Endometrium (tissue), 2 donors: ENCODE measurements around the gene C12orf43.

ENCODE experiments used
- FAIRE-seq: peaks from 2 replicates; lab custom pipeline; 2012; peaks lifted over from hg19 to GRCh38; lab: Jason Lieb, UNC
- donor health status: control.
- donor health status: control.

The C12orf43 gene

GRCh38 chr12:121030576-121031212 is 14.4 kb upstream of the C12orf43 start:
- no peak for FAIRE-seq

GRCh38 chr12:121026274-121027045 is 10.2 kb upstream of the C12orf43 start:
- no peak for FAIRE-seq

DNA sequence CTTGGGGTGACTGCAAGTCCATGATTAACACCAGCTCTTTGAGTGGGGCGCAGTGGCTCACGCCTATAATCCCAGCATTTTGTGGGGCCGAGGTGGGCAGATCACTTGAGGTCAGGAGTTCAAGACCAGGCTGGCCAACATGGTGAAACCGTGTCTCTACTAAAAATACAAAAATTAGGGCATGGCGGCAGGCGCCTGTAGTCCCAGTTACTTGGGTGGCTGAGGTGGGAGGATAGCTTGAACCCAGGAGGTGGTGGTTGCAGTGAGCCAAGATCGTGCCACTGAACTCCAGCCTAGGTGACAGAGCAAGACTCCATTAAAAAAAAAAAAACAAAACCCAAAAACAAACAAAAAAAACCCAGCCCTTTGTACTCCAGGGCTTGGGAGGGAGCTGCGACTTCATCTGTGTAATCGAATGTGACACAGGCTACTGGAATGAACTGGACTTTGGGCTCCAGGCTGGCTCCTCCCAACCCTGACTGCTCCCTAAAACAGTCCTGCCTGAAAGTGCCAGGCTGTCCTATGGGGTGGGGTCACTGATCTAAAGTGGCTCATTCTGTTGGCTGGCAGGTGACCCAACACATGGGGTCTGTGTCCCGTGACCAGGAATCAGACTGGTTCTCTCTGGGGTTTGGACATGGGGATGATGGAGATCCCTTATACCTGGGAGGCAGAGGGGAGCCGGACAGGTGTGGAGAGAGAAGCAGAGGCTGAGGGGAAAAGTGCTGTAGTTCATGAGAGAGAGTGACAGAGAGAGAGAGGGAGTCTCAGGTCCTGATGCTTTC is 9.3 kb upstream of the C12orf43 start:
- no peak for FAIRE-seq

- FAIRE-seq = no peak
Measured at GRCh38 chr12:121023799-121024198, 7.5 kb upstream of the C12orf43 start.

DNA sequence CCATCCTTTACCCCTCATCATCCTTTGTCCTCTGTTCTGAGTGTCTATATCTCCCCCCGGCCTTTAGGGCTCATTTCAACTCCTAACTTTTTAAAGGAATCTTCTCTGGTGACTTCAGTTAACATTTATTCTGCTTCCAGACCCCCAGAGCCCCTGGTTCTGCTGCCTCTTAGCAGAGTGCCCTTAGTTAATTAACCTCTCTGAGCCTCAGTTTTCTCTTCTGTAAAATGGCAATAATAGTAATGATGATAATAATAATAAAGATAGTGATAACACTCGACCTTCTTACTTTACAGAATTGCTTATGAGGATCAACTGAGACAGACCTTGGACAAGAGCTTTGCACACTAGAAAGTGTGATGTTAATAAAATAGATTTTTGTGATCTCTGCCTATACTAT is 6.4 kb upstream of the C12orf43 start:
- FAIRE-seq = no peak

GRCh38 chr12:121021754-121022153 is 5.5 kb upstream of the C12orf43 start:
- no peak for FAIRE-seq

GRCh38 chr12:121018860-121019617 is 2.8 kb upstream of the C12orf43 start:
- FAIRE-seq = no peak

- FAIRE-seq = no peak
Measured at GRCh38 chr12:121017966-121018491, 1.7 kb upstream of the C12orf43 start.

DNA sequence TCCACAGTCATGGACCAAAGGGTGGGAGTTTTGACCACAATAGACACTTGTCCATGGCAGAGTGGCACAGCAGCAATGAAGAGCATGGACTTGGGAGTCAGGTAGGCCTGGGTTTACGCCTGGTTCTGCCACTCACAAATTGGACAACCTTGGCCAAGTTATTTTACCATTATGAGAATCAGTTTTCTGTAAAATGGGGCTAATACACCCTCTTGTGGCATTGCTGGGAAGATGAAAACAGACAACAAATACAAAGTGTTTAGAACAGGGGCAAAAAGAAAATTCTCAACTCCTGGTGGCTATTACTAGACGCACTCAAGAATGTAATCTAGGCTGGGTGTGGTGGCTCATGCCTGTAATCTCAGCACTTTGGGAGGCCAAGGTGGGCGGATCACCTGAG is 2.6 kb downstream of the C12orf43 start:
- no peak for FAIRE-seq

- FAIRE-seq = no peak
Measured at GRCh38 chr12:121011820-121012219, 4.5 kb downstream of the C12orf43 start.

GRCh38 chr12:121010860-121011259 is 5.4 kb downstream of the C12orf43 start:
- FAIRE-seq = no peak

- FAIRE-seq = no peak
Measured at GRCh38 chr12:121009741-121010140, 6.5 kb downstream of the C12orf43 start.

- no peak for FAIRE-seq
Measured at GRCh38 chr12:121008347-121009098, 7.8 kb downstream of the C12orf43 start.

- FAIRE-seq = no peak
Measured at GRCh38 chr12:121005346-121005815, 10.9 kb downstream of the C12orf43 start.

DNA sequence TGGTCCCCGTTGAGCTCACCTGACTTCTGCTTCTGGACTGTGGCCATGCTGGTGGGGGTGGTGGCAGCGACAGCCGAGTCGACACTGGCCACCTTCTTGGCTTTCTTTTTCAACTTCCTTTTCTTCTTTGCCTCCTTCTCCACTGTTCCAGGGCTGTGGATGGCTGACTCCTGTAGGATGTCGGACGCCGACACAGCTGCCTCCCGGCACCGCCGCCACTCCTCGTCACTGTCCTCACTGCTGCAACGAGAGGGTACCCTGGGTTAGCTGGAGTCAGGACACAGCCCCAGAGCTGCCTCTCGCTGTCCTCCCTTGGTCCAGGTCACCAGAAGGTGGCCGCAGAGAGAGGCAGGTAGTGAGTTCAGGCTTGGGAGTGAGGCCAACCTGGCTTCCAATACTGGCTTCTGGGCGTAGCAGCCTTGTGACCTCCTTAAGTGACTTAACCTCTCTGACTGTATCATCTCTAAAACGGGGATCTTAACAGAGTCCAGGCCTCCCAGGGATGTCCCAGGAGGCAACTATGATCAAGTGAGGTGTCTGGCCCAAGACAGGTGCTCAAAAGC is 12.0 kb downstream of the C12orf43 start:
- no peak for FAIRE-seq

- FAIRE-seq = no peak
Measured at GRCh38 chr12:121003650-121004049, 12.6 kb downstream of the C12orf43 start.

GRCh38 chr12:121001841-121002483 is 14.3 kb downstream of the C12orf43 start:
- FAIRE-seq = no peak

DNA sequence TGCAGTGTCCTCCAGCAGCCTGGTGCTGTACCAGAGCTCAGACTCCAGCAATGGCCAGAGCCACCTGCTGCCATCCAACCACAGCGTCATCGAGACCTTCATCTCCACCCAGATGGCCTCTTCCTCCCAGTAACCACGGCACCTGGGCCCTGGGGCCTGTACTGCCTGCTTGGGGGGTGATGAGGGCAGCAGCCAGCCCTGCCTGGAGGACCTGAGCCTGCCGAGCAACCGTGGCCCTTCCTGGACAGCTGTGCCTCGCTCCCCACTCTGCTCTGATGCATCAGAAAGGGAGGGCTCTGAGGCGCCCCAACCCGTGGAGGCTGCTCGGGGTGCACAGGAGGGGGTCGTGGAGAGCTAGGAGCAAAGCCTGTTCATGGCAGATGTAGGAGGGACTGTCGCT is 15.2 kb downstream of the C12orf43 start:
- no peak for FAIRE-seq

GRCh38 chr12:121000530-121000929 is 15.8 kb downstream of the C12orf43 start:
- FAIRE-seq = no peak
